GM20431 (cell line): ENCODE measurements around the gene BANF2.

Source experiments
- in situ Hi-C: fragments of 300-500 bp; cut with MseI, MboI; formaldehyde crosslinking; loops from one replicate; pipeline ENCODE4 v1.15.0; 2020; ENCODE audit warnings: low sequenced_read_pairs; ENCODE audit not compliant: unreplicated experiment

Gene BANF2

GRCh38 chr20:17783671-17784070, 83.9 kb downstream of the BANF2 start:
- in situ Hi-C loops, result no loop called here

- in situ Hi-C loops, result no loop called here
Measured at GRCh38 chr20:17785007-17785406, 85.2 kb downstream of the BANF2 start.
